Dendritic cell treated with granulocyte-macrophage colony-stimulating factor and Interleukin-4, amounts not matched to agents 40 ng/mL and 50 ng/mL, for 4 days (primary cell): ENCODE data around the gene ZDHHC22.
"Not testable (repeated sequence)": the region's sequence is repeated elsewhere in the genome, so short reads cannot be mapped to it uniquely, and the experiment has no call there.

Experiments used
- H3K27ac Mint-ChIP-seq: one replicate; pipeline ENCODE4 v1.8.0; 2022; ENCODE audit warnings: mild to moderate bottlenecking, mixed read lengths
- H3K27me3 Mint-ChIP-seq: one replicate; pipeline ENCODE4 v1.8.0; 2022; ENCODE audit warnings: mild to moderate bottlenecking, mixed read lengths
- H3K36me3 Mint-ChIP-seq: one replicate; pipeline ENCODE4 v1.8.0; 2022; ENCODE audit warnings: low read depth, mixed read lengths
- H3K4me1 Mint-ChIP-seq: one replicate; pipeline ENCODE4 v1.8.0; 2022; ENCODE audit warnings: low read depth, mixed read lengths
- H3K4me3 Mint-ChIP-seq: one replicate; pipeline ENCODE4 v1.8.0; 2022; ENCODE audit warnings: mild to moderate bottlenecking, moderate library complexity, mixed read lengths
- H3K9me3 Mint-ChIP-seq: one replicate; pipeline ENCODE4 v1.8.0; 2022; ENCODE audit warnings: mixed read lengths
- intact Hi-C: fragments of 100-400 bp; cut with micrococcal nuclease; formaldehyde crosslinking; loops from one replicate; pipeline ENCODE4 v1.15.0; 2022

Gene ZDHHC22

GRCh38 chr14:77175843-77176242 is 34.3 kb upstream of the ZDHHC22 start:
- H3K4me1 Mint-ChIP-seq: peaks cover 12% of the 10 kb centered on the region
- no peak overlapping the region for H3K4me3 Mint-ChIP-seq
- no peak overlapping the region for H3K27ac Mint-ChIP-seq
- no peaks in the 10 kb centered on the region for H3K36me3 Mint-ChIP-seq
- intact Hi-C loops: no loop called here
- peaks cover 24% of the 10 kb centered on the region for H3K27me3 Mint-ChIP-seq
- peaks cover 5% of the 10 kb centered on the region for H3K9me3 Mint-ChIP-seq

GRCh38 chr14:77173911-77174617 is 32.5 kb upstream of the ZDHHC22 start:
- H3K4me3 Mint-ChIP-seq, H3K36me3 Mint-ChIP-seq, intact Hi-C loops, H3K27ac Mint-ChIP-seq, H3K27me3 Mint-ChIP-seq: not testable (repeated sequence)
- peaks cover 12% of the 10 kb centered on the region for H3K4me1 Mint-ChIP-seq
- H3K9me3 Mint-ChIP-seq: peaks cover 16% of the 10 kb centered on the region

- intact Hi-C loops: no loop called here
- no peak overlapping the region for H3K27ac Mint-ChIP-seq
- no peaks in the 10 kb centered on the region for H3K36me3 Mint-ChIP-seq
- H3K4me1 Mint-ChIP-seq: peaks cover 6% of the 10 kb centered on the region
- H3K27me3 Mint-ChIP-seq: peaks cover 11% of the 10 kb centered on the region
- no peak overlapping the region for H3K4me3 Mint-ChIP-seq
- H3K9me3 Mint-ChIP-seq: peaks cover 16% of the 10 kb centered on the region
Observed at GRCh38 chr14:77172916-77173315, 31.3 kb upstream of the ZDHHC22 start.

GRCh38 chr14:77170045-77170444 is 28.5 kb upstream of the ZDHHC22 start:
- Mint-ChIP-seq H3K4me1 (peaks cover under 1% of the 10 kb centered on the region), H3K27ac (no peak overlapping the region), H3K9me3 (peaks cover 16% of the 10 kb centered on the region), H3K27me3 (peaks cover 9% of the 10 kb centered on the region), H3K36me3 (no peaks in the 10 kb centered on the region), H3K4me3 (no peak overlapping the region)
- intact Hi-C loops: no loop called here

GRCh38 chr14:77161011-77161410 is 19.4 kb upstream of the ZDHHC22 start:
- Mint-ChIP-seq H3K27ac (no peak overlapping the region), H3K9me3 (no peaks in the 10 kb centered on the region), H3K36me3 (no peaks in the 10 kb centered on the region), H3K27me3 (peaks cover 29% of the 10 kb centered on the region), H3K4me3 (no peak overlapping the region), H3K4me1 (peaks cover 4% of the 10 kb centered on the region)
- intact Hi-C loops: no loop called here

- peaks cover 34% of the 10 kb centered on the region for H3K27me3 Mint-ChIP-seq
- no peaks in the 10 kb centered on the region for H3K9me3 Mint-ChIP-seq
Observed at GRCh38 chr14:77158882-77159255, 17.3 kb upstream of the ZDHHC22 start.

GRCh38 chr14:77158175-77158881 is 16.7 kb upstream of the ZDHHC22 start:
- Mint-ChIP-seq H3K27me3 (peaks cover 36% of the 10 kb centered on the region), H3K27ac (no peak overlapping the region), H3K4me1 (no peaks in the 10 kb centered on the region), H3K4me3 (no peak overlapping the region), H3K36me3 (no peaks in the 10 kb centered on the region), H3K9me3 (no peaks in the 10 kb centered on the region)
- intact Hi-C loops: loop anchor here (10.0 kb wide), 1 partner anchor 56 kb away; no protein-coding TSS in a partner anchor

More at GRCh38 chr14:77158882-77159255, 17.3 kb upstream of the ZDHHC22 start:
- no peaks in the 10 kb centered on the region for H3K4me1 Mint-ChIP-seq
- intact Hi-C loops: loop anchor here (10.0 kb wide), 1 partner anchor 56 kb away; no protein-coding TSS in a partner anchor
- H3K4me3 Mint-ChIP-seq: no peak overlapping the region
- H3K36me3 Mint-ChIP-seq: no peaks in the 10 kb centered on the region
- no peak overlapping the region for H3K27ac Mint-ChIP-seq

- H3K36me3 Mint-ChIP-seq: no peaks in the 10 kb centered on the region
- no peaks in the 10 kb centered on the region for H3K9me3 Mint-ChIP-seq
- intact Hi-C loops: loop anchor here (10.0 kb wide), 1 partner anchor 57 kb away; no protein-coding TSS in a partner anchor
- H3K4me1 Mint-ChIP-seq: no peaks in the 10 kb centered on the region
- H3K27me3 Mint-ChIP-seq: peaks cover 38% of the 10 kb centered on the region
- H3K4me3 Mint-ChIP-seq: no peak overlapping the region
- H3K27ac Mint-ChIP-seq: no peak overlapping the region
Observed at GRCh38 chr14:77157740-77158139, 16.1 kb upstream of the ZDHHC22 start.

- Mint-ChIP-seq H3K4me3 (no peak overlapping the region), H3K9me3 (no peaks in the 10 kb centered on the region), H3K27ac (no peak overlapping the region), H3K27me3 (peaks cover 28% of the 10 kb centered on the region), H3K4me1 (no peaks in the 10 kb centered on the region), H3K36me3 (no peaks in the 10 kb centered on the region)
- intact Hi-C loops: loop anchor here (10.0 kb wide), 1 partner anchor 60 kb away; no protein-coding TSS in a partner anchor
Observed at GRCh38 chr14:77155083-77155482, 13.5 kb upstream of the ZDHHC22 start.

- H3K27me3 Mint-ChIP-seq: peaks cover 28% of the 10 kb centered on the region
- H3K9me3 Mint-ChIP-seq: no peaks in the 10 kb centered on the region
- no peak overlapping the region for H3K4me3 Mint-ChIP-seq
- no peak overlapping the region for H3K27ac Mint-ChIP-seq
- no peaks in the 10 kb centered on the region for H3K36me3 Mint-ChIP-seq
- intact Hi-C loops: loop anchor here (10.0 kb wide), 1 partner anchor 60 kb away; no protein-coding TSS in a partner anchor
- H3K4me1 Mint-ChIP-seq: no peaks in the 10 kb centered on the region
Observed at GRCh38 chr14:77154421-77154820, 12.8 kb upstream of the ZDHHC22 start.

- no peaks in the 10 kb centered on the region for H3K36me3 Mint-ChIP-seq
- H3K27ac Mint-ChIP-seq: no peak overlapping the region
- no peaks in the 10 kb centered on the region for H3K9me3 Mint-ChIP-seq
- intact Hi-C loops: loop anchor here (10.0 kb wide), 1 partner anchor 61 kb away; no protein-coding TSS in a partner anchor
- H3K27me3 Mint-ChIP-seq: peaks cover 29% of the 10 kb centered on the region
- H3K4me1 Mint-ChIP-seq: no peaks in the 10 kb centered on the region
- H3K4me3 Mint-ChIP-seq: no peak overlapping the region
Observed at GRCh38 chr14:77153802-77154201, 12.2 kb upstream of the ZDHHC22 start.

- Mint-ChIP-seq H3K4me3 (no peak overlapping the region), H3K27ac (no peak overlapping the region)
Observed at GRCh38 chr14:77151918-77152588, 10.5 kb upstream of the ZDHHC22 start.

GRCh38 chr14:77151245-77151644 is 9.7 kb upstream of the ZDHHC22 start:
- no peaks in the 10 kb centered on the region for H3K4me1 Mint-ChIP-seq
- peaks cover 29% of the 10 kb centered on the region for H3K27me3 Mint-ChIP-seq
- no peaks in the 10 kb centered on the region for H3K9me3 Mint-ChIP-seq
- H3K36me3 Mint-ChIP-seq: no peaks in the 10 kb centered on the region
- no peak overlapping the region for H3K27ac Mint-ChIP-seq
- intact Hi-C loops: loop anchor here (10.0 kb wide), 1 partner anchor 64 kb away; no protein-coding TSS in a partner anchor
- H3K4me3 Mint-ChIP-seq: no peak overlapping the region

More at GRCh38 chr14:77151918-77152588, 10.5 kb upstream of the ZDHHC22 start:
- no peaks in the 10 kb centered on the region for H3K4me1 Mint-ChIP-seq
- H3K36me3 Mint-ChIP-seq: no peaks in the 10 kb centered on the region
- intact Hi-C loops: loop anchor here (1.0 to 10.0 kb wide), 2 partner anchors 63 to 164 kb away; no protein-coding TSS in a partner anchor
- H3K9me3 Mint-ChIP-seq: no peaks in the 10 kb centered on the region
- H3K27me3 Mint-ChIP-seq: peaks cover 21% of the 10 kb centered on the region
